Lower leg skin (tissue), 3 donors: Measurements from ENCODE around the gene NFAM1.

Experiments
- POLR2A ChIP-seq, 2 donors: fragments of 450-650 bp; IDR thresholded peaks; one replicate each; pipeline ENCODE4 v1.6.1; 2016 to 2017; ENCODE audit warnings: antibody characterized with exemption in 2 of 2, mild to moderate bottlenecking in 1 of 2, moderate library complexity in 1 of 2
- TF ChIP-seq, protein P1 (sequence below), 3 donors: fragments of 450-650 bp; IDR thresholded peaks; one replicate each; pipeline ENCODE4 v1.5.1; 2016; ENCODE audit warnings: antibody characterized with exemption in 3 of 3, mild to moderate bottlenecking in 3 of 3, moderate library complexity in 2 of 3

DNA sequence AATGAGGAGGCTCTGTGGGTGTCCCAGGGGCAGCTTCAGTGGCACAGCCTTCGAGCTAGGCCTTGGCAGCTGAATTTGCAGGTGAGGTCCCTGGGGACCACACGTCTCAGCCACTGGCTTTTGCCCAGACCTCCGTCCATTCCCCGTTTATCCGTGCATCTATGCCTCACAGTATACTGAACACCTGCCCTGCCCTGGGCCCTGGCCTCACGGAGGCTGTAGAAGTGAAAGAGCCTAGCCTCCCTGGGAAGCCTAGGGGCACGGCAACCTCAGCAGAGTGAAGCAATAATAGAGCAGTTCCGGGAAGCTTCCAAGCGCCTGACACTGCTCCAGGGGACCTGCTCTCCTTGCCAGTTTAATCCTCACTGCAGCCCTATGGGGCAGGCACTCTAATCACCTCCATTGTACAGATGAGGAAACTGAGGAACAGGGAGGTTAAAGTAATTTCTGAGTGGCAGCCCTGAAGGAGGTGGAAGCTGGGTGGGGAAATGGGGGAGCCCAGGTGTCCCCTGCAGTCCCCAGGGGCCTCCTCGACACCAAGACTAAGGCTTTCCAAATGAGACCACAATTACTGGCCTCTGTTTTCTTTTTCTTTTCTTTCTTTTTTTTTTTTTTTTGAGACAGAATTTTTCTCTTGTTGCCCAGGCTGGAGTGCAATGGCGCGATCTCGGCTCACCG is 2.7 kb upstream of the NFAM1 start:
- TF ChIP-seq, protein P1, sequence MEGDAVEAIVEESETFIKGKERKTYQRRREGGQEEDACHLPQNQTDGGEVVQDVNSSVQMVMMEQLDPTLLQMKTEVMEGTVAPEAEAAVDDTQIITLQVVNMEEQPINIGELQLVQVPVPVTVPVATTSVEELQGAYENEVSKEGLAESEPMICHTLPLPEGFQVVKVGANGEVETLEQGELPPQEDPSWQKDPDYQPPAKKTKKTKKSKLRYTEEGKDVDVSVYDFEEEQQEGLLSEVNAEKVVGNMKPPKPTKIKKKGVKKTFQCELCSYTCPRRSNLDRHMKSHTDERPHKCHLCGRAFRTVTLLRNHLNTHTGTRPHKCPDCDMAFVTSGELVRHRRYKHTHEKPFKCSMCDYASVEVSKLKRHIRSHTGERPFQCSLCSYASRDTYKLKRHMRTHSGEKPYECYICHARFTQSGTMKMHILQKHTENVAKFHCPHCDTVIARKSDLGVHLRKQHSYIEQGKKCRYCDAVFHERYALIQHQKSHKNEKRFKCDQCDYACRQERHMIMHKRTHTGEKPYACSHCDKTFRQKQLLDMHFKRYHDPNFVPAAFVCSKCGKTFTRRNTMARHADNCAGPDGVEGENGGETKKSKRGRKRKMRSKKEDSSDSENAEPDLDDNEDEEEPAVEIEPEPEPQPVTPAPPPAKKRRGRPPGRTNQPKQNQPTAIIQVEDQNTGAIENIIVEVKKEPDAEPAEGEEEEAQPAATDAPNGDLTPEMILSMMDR (IDR thresholded peaks at IDR 0.05) = no peak
- TF ChIP-seq POLR2A (IDR thresholded peaks at IDR 0.05) = no peak
